PFSK-1 (cell line): ENCODE measurements around the gene BDH1.

Experiments
- FOXP2 ChIP-seq: optimal IDR thresholded peaks from 2 replicates; pipeline ENCODE3; 2011; ENCODE audit warnings: borderline replicate concordance, control low read depth, inconsistent platforms; ENCODE audit not compliant: insufficient read depth; ENCODE audit errors: extremely low read length, extremely low read depth
- POLR2AphosphoS5 ChIP-seq: IDR thresholded peaks from 2 replicates; pipeline ENCODE4 v1.6.1; 2012; ENCODE audit warnings: low read depth, mild to moderate bottlenecking, control low read depth, low read length, moderate library complexity
- REST ChIP-seq, 2 experiments: IDR thresholded peaks; 2 replicates each; pipeline versions ENCODE4 v1.6.1 to v1.8.0; 2011 to 2012; ENCODE audit warnings: low read depth in 2 of 2, low read length in 2 of 2, control low read depth in 1 of 2, inconsistent platforms in 1 of 2, mild to moderate bottlenecking in 1 of 2, moderate library complexity in 1 of 2; ENCODE audit not compliant: insufficient read depth in 1 of 2
- SIN3A ChIP-seq: IDR thresholded peaks from 2 replicates; pipeline ENCODE4 v1.6.1; 2012; ENCODE audit warnings: mild to moderate bottlenecking, low read length, moderate library complexity, borderline replicate concordance; ENCODE audit not compliant: insufficient read depth
- TAF1 ChIP-seq: IDR thresholded peaks from 2 replicates; pipeline ENCODE4 v1.6.1; 2012; ENCODE audit warnings: low read length, control low read depth, borderline replicate concordance; ENCODE audit not compliant: insufficient read depth

Gene BDH1

GRCh38 chr3:197545571-197545970, 10.2 kb downstream of the BDH1 start:
- TF ChIP-seq SIN3A, result no peak
- TF ChIP-seq REST (IDR thresholded peaks at IDR 0.05; ENCODE audit: insufficient read depth in 1 of 2, low read depth in 2 of 2, low read length in 2 of 2), result no peak
- TF ChIP-seq POLR2AphosphoS5, result no peak
- no peak for TF ChIP-seq TAF1
- no peak for TF ChIP-seq FOXP2

- no peak for TF ChIP-seq FOXP2
- no peak for TF ChIP-seq POLR2AphosphoS5
- no peak for TF ChIP-seq REST (IDR thresholded peaks at IDR 0.05; ENCODE audit: insufficient read depth in 1 of 2, low read depth in 2 of 2, low read length in 2 of 2)
- no peak for TF ChIP-seq TAF1
- no peak for TF ChIP-seq SIN3A
These were observed 10.7 kb downstream of the BDH1 start for GRCh38 chr3:197545101-197545500.

GRCh38 chr3:197542741-197543454, 12.9 kb downstream of the BDH1 start:
- TF ChIP-seq TAF1 (no peak), SIN3A (no peak), FOXP2 (no peak), POLR2AphosphoS5 (no peak), REST (IDR thresholded peaks at IDR 0.05; ENCODE audit: insufficient read depth in 1 of 2, low read depth in 2 of 2, low read length in 2 of 2) (no peak)

GRCh38 chr3:197541756-197542539, 13.8 kb downstream of the BDH1 start:
- TF ChIP-seq TAF1, result no peak
- TF ChIP-seq SIN3A, result no peak
- no peak for TF ChIP-seq FOXP2
- no peak for TF ChIP-seq REST (IDR thresholded peaks at IDR 0.05; ENCODE audit: insufficient read depth in 1 of 2, low read depth in 2 of 2, low read length in 2 of 2)
- no peak for TF ChIP-seq POLR2AphosphoS5
